Testis (tissue), 3 donors: ENCODE measurements around the gene LSP1. TPM values are rescaled to one million over a fixed set of nuclear protein-coding genes. Genes with fewer than 3 reads are reported as not detected.

Source experiments
- DNase-seq: peaks from one replicate; pipeline ENCODE4 v3.0.0-alpha.2; 2019
- H3K27ac ChIP-seq, 2 donors: fragments of 200-600 bp; sonication (generic); one replicate each; pipeline ENCODE4 v1.5.1; 2019
- H3K27me3 ChIP-seq: fragments of 200-600 bp; sonication (generic); one replicate; pipeline ENCODE4 v1.5.1; 2019
- H3K36me3 ChIP-seq: fragments of 200-600 bp; sonication (generic); one replicate; pipeline ENCODE4 v1.5.1; 2017; ENCODE audit warnings: low read depth; ENCODE audit errors: missing control alignments
- H3K4me1 ChIP-seq: fragments of 200-600 bp; sonication (generic); one replicate; pipeline ENCODE4 v1.5.1; 2019
- H3K4me3 ChIP-seq, 2 donors: fragments of 200-600 bp; sonication (generic); one replicate each; pipeline ENCODE4 v1.5.1; 2017 to 2019
- H3K9me3 ChIP-seq: fragments of 200-600 bp; sonication (generic); one replicate; pipeline ENCODE4 v1.5.1; 2017
- POLR2A ChIP-seq: fragments of 450-650 bp; IDR thresholded peaks from one replicate; pipeline ENCODE4 v1.6.1; 2017; ENCODE audit warnings: antibody characterized with exemption, mild to moderate bottlenecking, moderate library complexity
- WGBS, 2 donors: methylation state at CpG; one replicate each; pipeline ENCODE4 v1.1.5; 2018; 5-methylcytosine and 5-hydroxymethylcytosine counted together
- intact Hi-C: fragments of 100-400 bp; cut with DNase I; formaldehyde crosslinking; loops from one replicate; pipeline ENCODE4 v1.15.1; 2023; ENCODE audit warnings: low total_unique reads
- polyA plus RNA-seq: library from polyadenylated mRNA; stranded (reverse); fragments of 350-450 nt; fragmentation: Illumina TruSeq; extraction: RNeasy Lipid Tissue Mini Kit (QIAGEN cat#74804); gene quantifications from one replicate; pipeline ENCODE4 v1.2.3, GENCODE V29; 2014; ENCODE audit warnings: low read depth, low replicate concordance; ENCODE audit not compliant: insufficient read depth
- total RNA-seq, 2 donors: library from RNA; depleted of rRNA; stranded (reverse); fragments of >200 nt; gene quantifications; one replicate each; pipeline ENCODE4 v1.2.3, GENCODE V29; 2016
- TF ChIP-seq, protein P1 (sequence below), 3 experiments: fragments of 450-650 bp in 2 of 3; fragments of 200-600 bp in 1 of 3; sonication (generic) in 1 of 3; IDR thresholded peaks; one replicate each; pipeline ENCODE4 v1.5.1; 2016 to 2019; ENCODE audit warnings: antibody characterized with exemption in 3 of 3, mild to moderate bottlenecking in 2 of 3, moderate library complexity in 1 of 3

Gene LSP1
- total and polyA plus RNA-seq, 3 donors from 2014 or later = 13.0 to 50.1 (median 19.9) TPM

DNA sequence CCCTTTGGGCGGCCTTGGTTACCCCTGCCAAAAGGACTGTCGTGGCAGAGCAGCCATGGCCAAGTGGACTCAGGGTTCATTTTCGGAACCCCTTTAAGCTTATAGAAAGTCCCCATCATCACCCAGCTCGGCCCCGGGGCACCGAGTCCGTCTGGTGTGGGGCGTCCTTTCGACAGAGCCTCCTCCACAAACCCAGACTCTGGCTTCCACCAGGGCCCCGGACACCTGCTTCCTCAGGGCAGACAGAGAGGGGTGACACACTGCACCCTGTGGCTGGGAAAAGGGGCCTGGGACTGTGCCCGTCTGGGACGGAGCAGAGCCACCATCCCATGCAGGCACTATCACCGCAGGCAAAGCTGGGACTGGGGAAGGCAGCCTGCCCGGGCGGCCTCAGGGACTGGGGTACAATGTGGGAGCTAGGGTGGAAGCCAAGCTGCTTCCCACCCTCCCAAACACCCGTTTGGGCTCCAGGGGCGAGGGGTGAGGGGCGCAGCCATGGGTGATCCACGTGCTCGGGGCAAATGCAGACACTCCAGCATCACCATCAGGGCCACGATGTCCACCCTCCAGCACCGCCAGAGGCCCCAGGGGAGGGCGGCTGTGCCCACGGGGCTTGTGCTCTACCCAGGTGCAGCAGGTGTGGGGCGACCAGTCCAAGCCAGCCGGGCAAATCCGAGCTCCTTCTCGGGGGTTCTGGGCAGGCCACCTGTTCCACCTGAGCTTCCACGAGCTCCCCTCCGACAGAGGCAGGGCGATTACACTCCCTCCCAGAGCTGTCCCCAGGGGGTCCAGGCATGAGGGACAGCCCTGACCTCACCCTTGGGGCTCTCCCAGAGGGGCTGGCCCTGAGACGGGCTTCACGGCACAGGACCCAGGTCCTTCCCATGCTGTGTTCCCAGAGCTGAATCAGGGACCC is 82.5 kb downstream of the LSP1 start:
- H3K27me3 ChIP-seq = no peaks in the 10 kb centered on the region
- 93% methylated on average over 31 of the region's 33 CpGs; no CpG with 5 or more reads in 1 of the 2 donors for WGBS, 2 donors
- intact Hi-C loops = no loop called here
- no peaks in the 10 kb centered on the region for H3K36me3 ChIP-seq
- no peaks in the 10 kb centered on the region for H3K9me3 ChIP-seq
- H3K4me1 ChIP-seq = peaks cover 25% of the 10 kb centered on the region
- TF ChIP-seq, protein P1, sequence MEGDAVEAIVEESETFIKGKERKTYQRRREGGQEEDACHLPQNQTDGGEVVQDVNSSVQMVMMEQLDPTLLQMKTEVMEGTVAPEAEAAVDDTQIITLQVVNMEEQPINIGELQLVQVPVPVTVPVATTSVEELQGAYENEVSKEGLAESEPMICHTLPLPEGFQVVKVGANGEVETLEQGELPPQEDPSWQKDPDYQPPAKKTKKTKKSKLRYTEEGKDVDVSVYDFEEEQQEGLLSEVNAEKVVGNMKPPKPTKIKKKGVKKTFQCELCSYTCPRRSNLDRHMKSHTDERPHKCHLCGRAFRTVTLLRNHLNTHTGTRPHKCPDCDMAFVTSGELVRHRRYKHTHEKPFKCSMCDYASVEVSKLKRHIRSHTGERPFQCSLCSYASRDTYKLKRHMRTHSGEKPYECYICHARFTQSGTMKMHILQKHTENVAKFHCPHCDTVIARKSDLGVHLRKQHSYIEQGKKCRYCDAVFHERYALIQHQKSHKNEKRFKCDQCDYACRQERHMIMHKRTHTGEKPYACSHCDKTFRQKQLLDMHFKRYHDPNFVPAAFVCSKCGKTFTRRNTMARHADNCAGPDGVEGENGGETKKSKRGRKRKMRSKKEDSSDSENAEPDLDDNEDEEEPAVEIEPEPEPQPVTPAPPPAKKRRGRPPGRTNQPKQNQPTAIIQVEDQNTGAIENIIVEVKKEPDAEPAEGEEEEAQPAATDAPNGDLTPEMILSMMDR (IDR thresholded peaks at IDR 0.05) = no peak
- TF ChIP-seq POLR2A = no peak
- no peak overlapping the region for H3K27ac ChIP-seq
- no peak overlapping the region for H3K4me3 ChIP-seq
- DNase-seq = no peak

DNA sequence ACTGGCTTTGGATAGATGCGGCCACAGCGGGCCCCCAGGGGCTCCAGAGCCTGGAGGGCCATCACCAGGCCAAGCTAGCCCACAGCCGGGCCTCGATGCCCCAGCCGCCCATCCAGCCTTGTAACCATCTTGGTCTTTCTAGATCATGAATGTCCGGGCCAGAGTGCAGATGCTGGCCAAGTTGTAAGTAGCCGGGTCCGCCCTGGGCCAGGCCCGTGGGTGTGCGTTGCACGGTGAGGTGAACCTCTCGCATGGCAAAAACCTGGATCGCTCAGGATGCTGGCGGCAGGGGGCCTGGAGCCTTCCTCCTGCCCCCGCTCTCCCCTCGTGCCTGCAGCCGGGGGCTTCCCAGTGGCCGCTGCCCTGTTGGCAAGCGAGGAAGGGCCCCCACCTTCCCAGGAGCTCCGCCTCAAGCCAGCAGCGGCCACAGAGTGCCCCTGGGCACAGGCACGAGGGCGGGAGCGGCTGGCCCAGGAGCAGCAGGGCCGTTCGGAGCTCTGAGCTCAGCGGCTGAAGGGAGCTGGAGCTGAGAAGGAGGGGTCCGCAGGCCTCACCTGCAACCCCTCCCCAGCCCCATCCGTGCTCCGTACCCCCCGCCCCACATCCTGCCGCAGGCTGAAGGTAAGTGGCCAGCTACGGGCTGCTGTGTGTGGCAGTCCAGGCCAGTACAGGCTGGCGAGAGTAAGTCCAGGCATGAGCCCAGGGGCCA is 83.3 kb downstream of the LSP1 start:
- Histone ChIP-seq H3K4me1 (peaks cover 21% of the 10 kb centered on the region), H3K27me3 (no peaks in the 10 kb centered on the region), H3K36me3 (no peaks in the 10 kb centered on the region), H3K4me3 (no peak overlapping the region), H3K27ac (no peak overlapping the region), H3K9me3 (no peaks in the 10 kb centered on the region)
- DNase-seq = no peak
- intact Hi-C loops = no loop called here
- 91 to 93% methylated on average over 6 to 34 of the region's 34 CpGs for WGBS, 2 donors
- TF ChIP-seq, protein P1 (IDR thresholded peaks at IDR 0.05) = no peak

GRCh38 chr11:1936781-1937615 is 84.1 kb downstream of the LSP1 start:
- Histone ChIP-seq H3K4me3 (no peak overlapping the region), H3K27ac (no peak overlapping the region), H3K4me1 (peaks cover 13% of the 10 kb centered on the region), H3K36me3 (no peaks in the 10 kb centered on the region), H3K9me3 (no peaks in the 10 kb centered on the region), H3K27me3 (no peaks in the 10 kb centered on the region)
- DNase-seq = no peak
- TF ChIP-seq, protein P1 (IDR thresholded peaks at IDR 0.05) = no peak
- no peak for TF ChIP-seq POLR2A
- 92 to 93% methylated on average over 5 to 34 of the region's 34 CpGs for WGBS, 2 donors
- intact Hi-C loops = no loop called here

GRCh38 chr11:1937616-1938342 is 84.9 kb downstream of the LSP1 start:
- no peak overlapping the region for H3K27ac ChIP-seq
- H3K4me3 ChIP-seq = no peak overlapping the region
- H3K9me3 ChIP-seq = no peaks in the 10 kb centered on the region
- TF ChIP-seq POLR2A = no peak
- TF ChIP-seq, protein P1 (IDR thresholded peaks at IDR 0.05) = no peak
- WGBS, 2 donors = 73 to 85% methylated on average over 19 to 35 of the region's 35 CpGs
- intact Hi-C loops = no loop called here
- H3K4me1 ChIP-seq = peaks cover 12% of the 10 kb centered on the region
- no peak for DNase-seq
- no peaks in the 10 kb centered on the region for H3K36me3 ChIP-seq
- no peaks in the 10 kb centered on the region for H3K27me3 ChIP-seq
